ENCODE results near the gene RORB.

DNA sequence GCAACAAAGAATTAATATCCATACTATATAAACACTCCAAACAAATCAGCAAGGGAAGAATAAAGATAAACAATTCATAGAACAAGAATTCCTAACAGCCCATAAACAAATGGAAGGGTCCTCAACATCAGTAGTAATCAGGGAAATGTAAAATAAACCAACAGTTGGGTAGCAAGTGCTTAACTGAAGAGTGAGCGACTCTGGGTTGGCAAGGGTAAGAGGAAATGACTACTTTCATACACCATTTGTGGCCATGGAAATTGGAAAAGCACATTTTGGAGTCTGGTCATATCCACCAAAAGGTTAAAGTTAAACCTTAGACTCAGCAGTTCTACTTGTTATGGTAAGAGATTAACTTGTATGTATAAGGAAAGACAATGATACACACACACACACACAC lies 17.4 kb upstream of the RORB start:
- TF ChIP-seq, protein P1, sequence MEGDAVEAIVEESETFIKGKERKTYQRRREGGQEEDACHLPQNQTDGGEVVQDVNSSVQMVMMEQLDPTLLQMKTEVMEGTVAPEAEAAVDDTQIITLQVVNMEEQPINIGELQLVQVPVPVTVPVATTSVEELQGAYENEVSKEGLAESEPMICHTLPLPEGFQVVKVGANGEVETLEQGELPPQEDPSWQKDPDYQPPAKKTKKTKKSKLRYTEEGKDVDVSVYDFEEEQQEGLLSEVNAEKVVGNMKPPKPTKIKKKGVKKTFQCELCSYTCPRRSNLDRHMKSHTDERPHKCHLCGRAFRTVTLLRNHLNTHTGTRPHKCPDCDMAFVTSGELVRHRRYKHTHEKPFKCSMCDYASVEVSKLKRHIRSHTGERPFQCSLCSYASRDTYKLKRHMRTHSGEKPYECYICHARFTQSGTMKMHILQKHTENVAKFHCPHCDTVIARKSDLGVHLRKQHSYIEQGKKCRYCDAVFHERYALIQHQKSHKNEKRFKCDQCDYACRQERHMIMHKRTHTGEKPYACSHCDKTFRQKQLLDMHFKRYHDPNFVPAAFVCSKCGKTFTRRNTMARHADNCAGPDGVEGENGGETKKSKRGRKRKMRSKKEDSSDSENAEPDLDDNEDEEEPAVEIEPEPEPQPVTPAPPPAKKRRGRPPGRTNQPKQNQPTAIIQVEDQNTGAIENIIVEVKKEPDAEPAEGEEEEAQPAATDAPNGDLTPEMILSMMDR (IDR thresholded peaks at IDR 0.05), result no peak
- no peak for TF ChIP-seq POLR2A (IDR thresholded peaks at IDR 0.05)

Measured in Peyer's patch (tissue), 4 donors.